HG02678 (cell line): ENCODE results near the gene NDUFAF3.

Source experiments
- ATAC-seq: cut with Tn5 transposase; IDR thresholded peaks from one replicate; pipeline ENCODE4 v1.9.1; 2021; ENCODE audit warnings: mild to moderate bottlenecking, moderate library complexity; ENCODE audit not compliant: unreplicated experiment

The NDUFAF3 gene

GRCh38 chr3:49021813-49022687 is at the start of gene NDUFAF3:
TSS of gene NDUFAF3 (plus strand) at chr3:49022121. CDS start at chr3:49022145, 24 bp downstream.
- ATAC-seq: peak; percentile 58

- ATAC-seq: no peak
Measured at GRCh38 chr3:48974076-48974864, 47.7 kb upstream of the NDUFAF3 start.

GRCh38 chr3:48979451-48979850 is 42.5 kb upstream of the NDUFAF3 start:
- ATAC-seq: no peak

GRCh38 chr3:48980295-48980694 is 41.6 kb upstream of the NDUFAF3 start:
- ATAC-seq: no peak

GRCh38 chr3:48982016-48982415 is 39.9 kb upstream of the NDUFAF3 start:
- no peak for ATAC-seq

- no peak for ATAC-seq
Measured at GRCh38 chr3:48982686-48983085, 39.2 kb upstream of the NDUFAF3 start.

GRCh38 chr3:48983096-48983495 is 38.8 kb upstream of the NDUFAF3 start:
- no peak for ATAC-seq

GRCh38 chr3:48984663-48985062 is 37.3 kb upstream of the NDUFAF3 start:
- no peak for ATAC-seq

GRCh38 chr3:48985831-48986376 is 36.0 kb upstream of the NDUFAF3 start:
- no peak for ATAC-seq

GRCh38 chr3:48989126-48989795 is 32.7 kb upstream of the NDUFAF3 start:
- no peak for ATAC-seq

GRCh38 chr3:48989796-48990635 is 31.9 kb upstream of the NDUFAF3 start, which contains the start of gene P4HTM:
TSS of gene P4HTM (plus strand) at chr3:48990241. CDS start at chr3:48990257, 16 bp downstream.
- ATAC-seq: peak; percentile 60

- no peak for ATAC-seq
Measured at GRCh38 chr3:48990636-48991469, 31.1 kb upstream of the NDUFAF3 start.

GRCh38 chr3:48991851-48992545 is 29.9 kb upstream of the NDUFAF3 start:
- no peak for ATAC-seq

GRCh38 chr3:48993834-48994233 is 28.1 kb upstream of the NDUFAF3 start:
- ATAC-seq: no peak

- no peak for ATAC-seq
Measured at GRCh38 chr3:48996640-48997039, 25.3 kb upstream of the NDUFAF3 start.

GRCh38 chr3:48997102-48997635 is 24.8 kb upstream of the NDUFAF3 start:
- ATAC-seq: no peak

GRCh38 chr3:48997714-48998637 is 23.9 kb upstream of the NDUFAF3 start:
- ATAC-seq: no peak
